Panc1 (cell line): ENCODE data around the gene C2orf42.

Experiments
- CTCF ChIP-seq: fragments of 450-650 bp; IDR thresholded peaks from 2 replicates; pipeline ENCODE4 v1.5.1; 2017; ENCODE audit warnings: mild to moderate bottlenecking
- REST ChIP-seq, 2 experiments: IDR thresholded peaks; 2 replicates each; pipeline ENCODE4 v1.6.1; 2011 to 2012; ENCODE audit warnings: low read depth in 2 of 2, control low read depth in 1 of 2, low read length in 1 of 2, mild to moderate bottlenecking in 1 of 2, moderate library complexity in 1 of 2; ENCODE audit not compliant: insufficient read depth in 1 of 2

GRCh38 chr2:70188460-70188859 is 2.4 kb downstream of the C2orf42 start:
- TF ChIP-seq REST (IDR thresholded peaks at IDR 0.05; ENCODE audit: insufficient read depth in 1 of 2, low read depth in 2 of 2, low read length in 1 of 2) (no peak), CTCF (no peak)
